HL-60/S4 treated with retinoic acid at 250 ng/mL for 4 days and 3 days (cell line): ENCODE measurements around the gene RPS18.

Experiments
- in situ Hi-C: fragments of 300-500 bp; cut with MboI; formaldehyde crosslinking; loops from 2 replicates; pipeline ENCODE4 v1.7.0; 2022; ENCODE audit warnings: low sequenced_read_pairs

The RPS18 gene

GRCh38 chr6:33314515-33314942 lies 42.7 kb downstream of the RPS18 start:
- in situ Hi-C loops = no loop called here

DNA sequence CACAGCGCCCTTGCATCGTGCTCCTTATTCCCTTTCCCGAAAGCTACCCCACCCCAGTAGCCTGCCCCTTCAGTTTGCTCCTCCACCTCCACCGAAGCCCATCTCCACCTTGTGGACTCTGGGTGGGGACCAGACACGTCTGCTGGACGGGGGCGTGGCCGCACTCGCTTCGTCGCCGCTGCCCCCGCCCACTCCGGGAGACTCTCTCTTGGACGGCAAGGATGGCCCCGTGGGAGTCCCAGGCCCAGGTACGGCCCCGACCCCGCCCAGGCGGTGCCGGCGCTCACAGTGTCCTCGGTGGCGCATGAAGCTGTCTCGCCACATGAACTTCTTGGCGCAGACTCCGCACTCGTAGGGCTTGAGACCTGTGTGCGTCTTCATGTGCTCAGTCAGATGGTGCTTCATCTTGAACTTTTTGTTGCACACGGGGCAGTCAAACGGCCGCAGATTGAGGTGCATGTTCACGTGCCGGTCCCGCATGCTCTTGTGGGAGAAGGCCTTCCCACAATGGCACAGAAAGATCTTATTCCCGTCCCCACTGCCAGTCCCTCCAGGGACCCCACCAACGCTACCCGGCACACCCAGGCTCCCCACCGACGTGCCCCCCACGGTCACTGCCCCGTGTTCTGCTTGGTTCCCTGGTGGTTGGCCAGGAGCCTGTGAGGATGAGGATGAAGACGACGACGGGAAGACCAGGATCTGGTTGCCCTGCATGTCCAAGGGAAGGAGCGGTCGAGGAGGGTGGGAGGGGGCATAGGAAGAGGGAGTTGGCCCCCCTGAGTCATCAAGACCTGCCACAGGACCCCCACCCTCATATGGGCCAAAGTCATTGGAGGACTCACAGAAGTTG lies 43.3 kb downstream of the RPS18 start:
- in situ Hi-C loops = no loop called here

GRCh38 chr6:33315793-33316602 lies 44.1 kb downstream of the RPS18 start:
- in situ Hi-C loops = no loop called here

DNA sequence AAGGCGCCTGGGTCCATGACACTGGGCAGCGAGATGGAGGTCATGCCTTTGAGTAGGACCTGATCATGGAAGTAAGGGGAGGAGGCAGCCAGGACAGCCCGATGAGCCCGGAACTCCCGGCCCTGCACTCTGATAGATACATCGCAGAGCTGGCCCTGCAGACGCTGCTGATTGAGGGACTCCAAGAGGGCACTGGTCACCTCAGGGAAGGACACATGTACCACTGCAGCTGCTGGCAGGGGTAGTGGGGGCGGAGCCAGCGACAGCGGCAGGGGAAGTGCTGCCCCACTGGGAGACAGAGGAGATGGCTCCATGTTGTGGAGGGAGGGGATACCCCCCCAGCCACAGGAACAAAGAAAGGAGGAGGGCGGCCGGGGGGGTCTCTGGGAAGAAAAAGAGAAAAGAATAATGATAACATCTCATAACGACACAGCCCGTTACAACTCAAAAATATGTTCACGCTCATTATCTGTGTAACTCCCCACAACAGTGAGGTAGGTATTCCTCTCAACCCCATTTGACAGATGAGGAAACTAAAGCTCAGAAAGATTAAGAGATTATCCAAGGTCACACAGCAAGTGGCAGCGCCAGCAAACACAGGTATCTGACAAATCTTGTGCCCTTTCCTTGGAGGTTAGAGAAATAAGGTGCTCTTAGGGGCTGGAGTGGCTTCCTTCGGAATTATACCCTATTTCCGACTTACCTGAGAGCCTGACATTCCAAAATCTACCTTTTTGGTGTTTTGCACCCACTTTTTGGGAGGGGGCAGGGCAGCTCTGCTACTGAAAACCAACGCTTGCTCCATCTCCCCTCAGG lies 44.9 kb downstream of the RPS18 start:
- in situ Hi-C loops = no loop called here

DNA sequence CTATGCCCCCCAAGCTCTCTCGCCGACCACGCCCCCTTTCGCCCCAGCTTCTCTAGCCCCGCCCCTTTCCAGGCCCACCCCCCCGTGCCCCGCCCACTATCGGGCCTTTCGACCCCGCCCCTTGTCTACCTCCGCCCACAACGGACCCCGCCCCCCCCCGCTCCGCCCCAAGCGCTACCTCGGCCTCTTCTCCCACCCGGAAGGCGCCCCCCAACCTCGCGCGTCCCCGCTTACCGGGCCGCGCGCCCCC lies 45.5 kb downstream of the RPS18 start:
- in situ Hi-C loops = no loop called here

DNA sequence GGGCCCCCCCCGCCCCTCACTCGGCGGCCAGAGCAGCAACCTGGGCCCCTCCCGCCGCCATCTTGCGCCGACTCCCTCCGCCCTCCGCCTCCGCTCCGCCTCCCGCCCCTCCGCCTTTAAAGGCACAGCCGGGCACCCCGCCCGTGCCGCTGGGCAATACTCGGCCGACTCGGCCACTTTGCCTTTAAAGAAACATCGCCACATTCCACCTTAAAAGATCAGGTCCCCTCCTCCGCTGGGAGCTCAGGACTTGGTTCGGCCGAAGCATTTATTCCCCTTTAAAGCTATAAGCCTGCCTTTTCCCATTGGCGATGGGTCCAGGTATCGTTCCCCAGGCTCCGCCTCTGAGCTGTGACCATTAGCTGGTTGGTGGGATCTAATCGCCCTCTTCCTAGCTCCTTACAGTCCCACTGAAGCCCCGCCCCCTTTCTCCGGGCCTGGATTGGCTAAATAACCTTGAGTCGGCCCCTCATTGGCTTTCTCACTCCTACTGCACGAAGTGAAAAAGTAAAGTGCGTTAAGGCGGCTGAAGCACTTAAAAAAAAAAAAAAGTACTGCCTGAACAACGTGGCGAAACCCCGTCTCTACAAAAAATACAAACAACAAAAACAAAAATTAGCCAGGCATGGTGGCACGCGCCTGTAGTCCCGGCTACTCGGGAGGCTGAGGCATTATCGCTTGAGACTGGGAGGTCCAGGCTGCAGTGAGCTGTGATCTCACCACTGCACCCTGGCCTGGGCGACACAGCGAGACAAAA lies 46.0 kb downstream of the RPS18 start, which contains the start of gene ZBTB22:
TSS of gene ZBTB22 (minus strand) at position 76 of the 757 bp plus-strand sequence. CDS start 828 bp downstream, outside the sequence.
- in situ Hi-C loops = no loop called here

DNA sequence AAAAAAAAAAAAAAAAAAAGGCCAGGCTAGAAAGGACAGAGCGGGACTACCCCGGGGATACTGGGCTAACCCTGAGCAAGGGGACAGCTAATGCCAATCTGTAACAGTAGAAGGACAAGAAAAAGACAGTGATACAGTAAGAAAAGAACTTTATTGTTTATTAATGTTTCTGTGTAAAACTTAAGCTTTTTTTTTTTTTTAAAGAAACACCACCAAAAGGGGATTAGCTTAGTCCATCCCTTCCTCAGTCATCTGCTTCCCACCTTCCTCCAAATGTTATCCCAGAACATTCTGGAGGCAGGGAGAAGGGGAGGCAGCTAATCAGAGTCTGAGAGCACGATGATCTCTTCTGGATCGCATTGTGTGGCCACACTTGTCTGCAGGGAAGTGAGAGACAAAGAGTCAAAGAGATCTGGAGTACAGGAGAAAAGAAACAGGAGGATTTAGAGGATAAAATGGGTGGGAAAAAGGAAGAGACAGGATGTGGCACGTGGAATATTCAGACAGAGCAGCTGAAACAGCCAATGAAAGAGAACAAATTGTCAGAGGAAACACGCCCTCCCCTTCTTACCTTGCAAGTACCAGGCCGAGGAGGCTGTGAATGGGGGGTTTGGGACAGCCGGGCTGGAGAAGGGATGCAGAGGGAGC lies 46.7 kb downstream of the RPS18 start:
- in situ Hi-C loops = no loop called here

DNA sequence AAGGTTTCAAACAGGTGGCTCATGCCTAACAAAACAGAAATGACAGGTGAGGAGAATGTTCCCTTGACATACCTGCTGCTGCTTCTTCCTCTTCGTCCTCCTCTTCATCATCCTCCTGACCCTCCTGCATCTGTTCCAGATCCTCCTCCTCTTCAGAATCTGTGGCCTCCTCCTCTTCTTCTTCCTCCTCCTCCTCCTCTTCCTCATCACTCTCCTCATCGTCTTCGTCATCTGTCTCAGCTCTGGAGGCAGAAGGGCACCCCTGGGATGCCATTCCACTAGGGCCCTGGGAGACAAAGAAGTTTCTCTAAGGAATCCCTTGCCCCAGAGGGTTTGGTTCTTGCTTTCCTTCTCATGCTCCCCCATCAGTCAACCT lies 48.1 kb downstream of the RPS18 start:
- in situ Hi-C loops = no loop called here

DNA sequence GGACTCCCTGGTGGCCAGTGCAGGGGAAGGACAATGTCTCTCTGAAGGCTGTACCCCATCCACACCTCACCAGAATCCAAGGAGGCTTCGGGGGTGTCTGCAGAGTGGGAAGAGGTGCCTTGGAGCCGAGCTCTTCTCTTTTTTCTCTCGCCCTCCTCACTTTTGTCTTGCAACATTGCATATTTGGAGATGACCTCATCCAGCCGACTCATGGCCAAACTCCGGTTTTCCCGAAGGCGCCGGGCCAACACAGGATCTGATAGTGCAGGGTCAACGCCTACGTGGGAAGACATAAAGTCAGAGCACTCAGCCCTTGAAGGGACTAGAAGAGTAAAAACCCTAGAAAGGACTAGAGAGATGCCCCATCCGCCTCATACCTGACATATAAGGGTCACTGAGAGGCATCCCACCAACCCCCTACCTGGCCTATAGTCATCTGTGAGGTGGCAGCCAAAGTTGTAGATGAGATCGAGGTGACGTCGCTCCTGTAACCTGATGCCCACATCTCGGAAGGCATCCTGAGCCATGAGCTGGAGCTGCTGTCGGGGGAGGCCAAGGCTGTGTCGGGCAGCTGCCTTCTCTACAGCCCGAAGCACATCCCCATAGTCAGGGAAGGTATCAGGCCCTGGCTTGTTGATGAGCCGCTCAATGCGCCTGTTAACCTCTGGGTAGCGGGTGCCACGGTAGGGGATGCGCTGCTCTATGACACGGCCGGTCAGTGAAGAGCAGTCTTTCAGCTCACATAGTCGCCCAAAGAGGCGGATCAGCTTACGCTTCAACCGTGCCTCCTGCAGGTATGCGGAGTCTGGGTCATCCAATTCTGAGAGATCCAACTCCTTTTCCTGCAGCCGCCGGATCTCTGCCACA lies 48.7 kb downstream of the RPS18 start:
- in situ Hi-C loops = no loop called here

DNA sequence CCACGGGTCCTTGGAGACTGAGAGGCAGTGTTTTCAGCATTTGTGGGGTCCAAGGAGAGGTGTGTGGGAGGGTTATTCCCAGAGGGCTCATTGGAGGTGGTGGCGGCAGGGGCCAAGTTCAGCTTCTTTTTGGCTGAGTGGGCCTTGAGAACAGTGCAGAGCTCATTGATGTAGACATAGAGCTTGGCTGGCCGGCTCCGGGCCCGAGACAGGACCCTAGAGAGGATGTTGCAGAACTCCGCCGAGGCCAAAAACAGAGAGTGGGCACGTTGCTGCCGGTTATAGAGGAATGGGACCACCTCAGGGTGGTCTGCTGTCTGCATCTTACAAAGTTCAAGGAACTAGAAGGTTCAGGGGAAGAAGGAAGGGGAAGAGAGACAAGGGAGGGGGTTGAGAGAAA lies 49.4 kb downstream of the RPS18 start:
- in situ Hi-C loops = no loop called here

- in situ Hi-C loops = no loop called here
These were observed 51.7 kb downstream of the RPS18 start for GRCh38 chr6:33323623-33323948.

DNA sequence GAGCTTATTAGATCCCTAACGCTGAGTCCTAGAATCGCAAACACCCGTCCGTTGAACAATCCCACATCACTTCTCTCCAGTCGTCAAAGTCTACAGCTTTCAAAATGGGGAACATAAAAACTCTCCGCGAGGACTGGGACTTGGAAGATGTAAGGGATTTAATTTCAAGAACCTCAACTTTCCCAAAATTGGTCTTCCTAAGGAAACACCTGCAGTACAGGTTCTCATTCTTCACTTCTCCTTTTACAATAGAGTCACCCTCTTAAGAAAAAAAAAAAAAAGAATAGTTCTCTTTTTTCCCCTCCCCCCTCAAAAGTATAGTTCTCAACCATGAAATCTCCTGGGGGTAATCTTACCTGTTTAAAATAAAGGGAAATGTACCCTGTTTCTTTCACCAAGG lies 52.2 kb downstream of the RPS18 start:
- in situ Hi-C loops = no loop called here
